GM21737 (cell line): ENCODE measurements around the gene IL1RAPL1.

Experiments
- ATAC-seq: cut with Tn5 transposase; IDR thresholded peaks from one replicate; pipeline ENCODE4 v1.9.1; 2021; ENCODE audit warnings: mild to moderate bottlenecking, moderate library complexity; ENCODE audit not compliant: unreplicated experiment

The IL1RAPL1 gene

DNA sequence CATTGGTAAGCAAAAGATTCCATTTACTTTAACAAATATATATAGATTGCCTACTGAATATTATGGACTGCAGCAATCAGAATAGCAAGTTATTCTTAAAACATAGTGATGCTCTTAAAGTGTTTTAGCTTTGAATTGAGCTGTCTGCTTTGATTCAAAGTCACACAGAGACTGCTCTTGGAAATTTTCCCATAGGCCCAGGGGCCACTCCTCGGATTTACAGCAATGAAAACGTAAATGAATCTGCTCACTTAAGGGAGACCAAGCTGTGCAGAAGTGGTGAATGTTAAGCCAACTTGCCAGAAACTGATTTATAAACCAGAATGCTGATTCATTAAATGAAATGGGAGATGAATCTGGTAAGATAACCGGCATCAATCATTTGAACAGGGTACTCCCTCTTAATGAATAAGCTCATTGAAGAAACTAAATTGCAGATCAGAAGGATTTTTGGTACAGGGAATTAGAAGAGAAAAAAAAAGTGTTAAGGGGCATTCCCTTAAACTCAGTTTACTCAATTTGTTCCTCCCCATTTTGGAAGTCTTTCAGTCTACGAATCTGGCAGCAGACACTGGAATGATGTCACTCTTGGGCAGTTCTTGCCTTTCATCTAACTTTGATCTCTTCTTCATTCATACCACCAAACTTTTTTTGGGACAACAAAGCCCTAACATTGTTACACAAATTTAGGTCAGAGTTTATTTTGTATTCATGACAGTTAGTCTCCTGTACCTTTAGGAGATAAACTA is 1264.8 kb downstream of the IL1RAPL1 start:
- ATAC-seq = no peak

DNA sequence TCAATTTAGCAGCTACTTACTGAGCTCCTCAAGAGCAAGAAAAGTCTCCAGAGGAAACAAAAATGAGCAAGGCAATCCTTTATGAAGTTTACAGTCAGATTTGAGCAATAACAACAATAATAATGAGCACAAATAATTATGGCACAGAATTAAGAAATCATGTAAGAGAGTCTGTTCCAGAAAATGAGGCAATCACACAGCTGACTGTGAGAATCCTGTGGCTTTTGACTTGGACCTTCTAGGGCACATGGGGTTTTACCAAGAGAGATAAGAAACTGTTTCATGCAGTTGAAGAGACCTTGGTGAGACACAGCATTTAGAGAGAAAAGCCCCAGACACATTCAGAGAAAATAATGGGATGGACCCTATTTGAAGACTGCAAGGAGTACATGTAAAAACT is 1265.5 kb downstream of the IL1RAPL1 start:
- no peak for ATAC-seq

- ATAC-seq = no peak
Observed at GRCh38 chrX:29858714-29859113, 1271.5 kb downstream of the IL1RAPL1 start.

GRCh38 chrX:29862126-29862677 is 1275.0 kb downstream of the IL1RAPL1 start:
- ATAC-seq = no peak

- ATAC-seq = no peak
Observed at GRCh38 chrX:29867971-29868370, 1280.7 kb downstream of the IL1RAPL1 start.

DNA sequence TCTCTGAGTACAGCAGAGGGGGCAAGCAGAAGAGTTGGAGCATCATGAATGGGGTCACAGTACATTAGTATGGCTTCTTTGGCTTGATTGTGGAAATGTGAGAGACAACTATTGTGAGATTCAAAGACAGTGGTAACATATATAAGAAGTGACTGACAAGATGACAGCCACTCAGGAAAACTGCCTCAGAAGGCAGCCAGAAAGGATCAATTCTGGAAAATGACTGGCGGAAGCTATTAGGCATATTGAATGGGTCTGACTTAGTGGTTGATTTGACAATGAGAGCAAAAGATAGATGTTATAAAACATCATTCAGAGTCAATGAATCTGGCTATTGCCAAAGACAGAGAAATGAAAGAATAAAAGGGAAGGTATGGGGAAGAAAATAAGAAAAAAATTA is 1282.6 kb downstream of the IL1RAPL1 start:
- no peak for ATAC-seq

DNA sequence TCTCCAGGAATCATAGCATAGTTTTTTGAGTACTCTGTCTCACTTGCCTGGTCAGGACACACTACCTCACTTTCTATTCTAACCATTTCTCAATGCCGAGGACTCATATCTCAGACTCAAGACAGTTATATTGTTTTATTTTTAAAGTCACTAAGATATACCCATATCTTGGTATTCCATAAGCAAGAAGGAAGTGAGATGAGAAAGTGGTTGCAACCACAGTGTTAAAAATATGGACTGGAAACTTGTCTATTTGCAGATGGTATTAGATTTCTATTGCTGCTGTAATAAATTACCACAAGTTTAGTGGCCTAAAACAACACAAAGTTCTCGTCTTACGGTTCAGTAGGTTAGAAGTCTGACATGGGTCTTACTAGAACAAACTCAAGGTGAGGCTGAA is 1283.4 kb downstream of the IL1RAPL1 start:
- ATAC-seq = no peak

DNA sequence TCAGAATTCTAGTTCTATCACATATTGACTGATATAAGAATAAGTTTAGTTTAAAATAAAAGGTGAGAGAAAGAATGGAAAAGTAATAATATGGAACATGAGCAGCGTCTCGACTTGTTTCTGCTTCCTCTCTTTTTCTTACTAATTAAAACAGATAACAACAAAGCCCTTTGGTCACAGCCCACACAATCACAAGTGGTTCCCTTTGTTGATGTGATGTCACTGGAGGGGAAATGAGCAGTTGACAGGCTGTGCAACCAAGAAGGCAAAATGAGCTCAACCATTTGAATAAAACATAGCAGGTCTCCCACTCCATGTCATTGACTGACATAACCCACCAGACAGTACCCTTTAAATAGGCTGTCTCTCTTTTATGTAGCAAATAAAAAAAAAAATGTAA is 1285.6 kb downstream of the IL1RAPL1 start:
- ATAC-seq = no peak

GRCh38 chrX:29876733-29877132 is 1289.5 kb downstream of the IL1RAPL1 start:
- ATAC-seq = no peak

- ATAC-seq = no peak
Observed at GRCh38 chrX:29880977-29881376, 1293.7 kb downstream of the IL1RAPL1 start.

GRCh38 chrX:29890004-29890403 is 1302.8 kb downstream of the IL1RAPL1 start:
- no peak for ATAC-seq

- no peak for ATAC-seq
Observed at GRCh38 chrX:29890646-29891200, 1303.5 kb downstream of the IL1RAPL1 start.

- no peak for ATAC-seq
Observed at GRCh38 chrX:29902004-29902403, 1314.8 kb downstream of the IL1RAPL1 start.

DNA sequence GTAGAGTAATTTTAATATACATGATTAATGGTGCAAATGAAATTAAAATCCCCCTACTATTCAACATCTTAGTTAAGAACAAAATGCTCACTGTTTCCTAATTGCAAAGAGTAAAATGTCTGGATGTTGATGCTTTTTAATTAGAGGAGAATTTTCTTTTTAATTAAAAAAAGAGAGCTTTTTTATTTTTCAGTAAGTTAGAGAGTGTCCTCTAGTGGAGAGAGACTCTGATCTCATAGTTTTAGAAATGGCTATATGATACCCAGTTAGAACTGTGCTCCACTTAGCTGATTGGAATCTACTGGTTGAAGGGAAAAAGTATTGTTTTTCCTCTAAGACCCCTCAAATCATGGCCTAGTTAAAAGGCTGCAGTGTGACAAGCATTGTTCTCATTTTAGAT is 1316.1 kb downstream of the IL1RAPL1 start:
- ATAC-seq = no peak

DNA sequence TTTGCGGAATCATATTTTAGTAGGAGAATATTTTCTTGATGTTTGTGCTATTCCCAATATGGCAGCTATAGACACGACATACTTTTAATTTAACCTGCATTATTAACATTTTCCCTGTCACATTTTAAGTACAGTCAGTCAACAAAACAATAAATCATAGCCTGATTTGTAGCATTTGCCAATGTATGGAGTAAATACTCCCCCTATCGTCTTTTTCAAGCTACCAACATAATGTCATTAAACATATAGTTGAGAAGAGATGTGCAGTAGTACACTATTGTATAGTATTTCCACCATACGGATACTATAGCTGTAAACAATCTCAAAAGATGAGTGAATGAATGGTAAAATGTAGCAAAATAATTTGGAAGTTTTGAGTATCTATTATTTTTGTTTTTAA is 1324.4 kb downstream of the IL1RAPL1 start:
- no peak for ATAC-seq

GRCh38 chrX:29913647-29914046 is 1326.4 kb downstream of the IL1RAPL1 start:
- ATAC-seq = no peak

DNA sequence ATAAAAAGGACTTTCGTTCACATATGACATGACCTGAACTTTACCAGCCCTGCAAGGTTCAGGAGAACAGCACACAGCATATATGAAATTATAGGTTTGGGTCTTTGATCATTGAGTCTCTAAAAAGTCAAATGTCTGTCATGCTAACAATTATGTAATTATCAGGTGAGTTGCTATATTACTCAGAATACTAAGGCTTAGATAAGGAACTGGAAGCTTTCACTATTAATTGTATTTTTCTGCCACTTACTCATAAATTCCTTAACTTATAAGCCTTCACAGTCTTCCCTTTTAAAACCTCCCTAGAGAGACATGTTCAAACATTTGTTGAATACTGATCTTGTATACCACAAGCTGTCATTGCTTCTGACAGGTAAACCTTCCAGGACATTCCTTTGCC is 1335.4 kb downstream of the IL1RAPL1 start:
- ATAC-seq = no peak

DNA sequence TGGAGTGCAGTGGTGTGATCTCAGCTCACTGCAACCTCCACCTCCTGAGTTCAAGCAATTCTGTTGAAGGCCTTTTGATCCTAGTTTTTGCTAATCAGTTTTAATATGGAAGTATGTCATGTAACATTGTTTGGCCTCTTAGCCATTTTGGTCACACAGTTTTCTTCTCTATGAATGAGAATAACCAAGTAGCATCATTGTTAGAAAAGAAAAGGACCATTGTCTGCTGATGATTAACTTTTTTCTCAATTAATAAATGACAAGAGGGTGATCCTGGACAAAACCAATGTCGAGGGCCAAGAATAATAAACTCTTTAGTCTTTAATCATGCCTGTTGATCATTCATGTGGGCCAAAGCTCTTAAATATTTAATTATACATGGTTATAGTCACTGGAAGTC is 1338.8 kb downstream of the IL1RAPL1 start:
- ATAC-seq = no peak

DNA sequence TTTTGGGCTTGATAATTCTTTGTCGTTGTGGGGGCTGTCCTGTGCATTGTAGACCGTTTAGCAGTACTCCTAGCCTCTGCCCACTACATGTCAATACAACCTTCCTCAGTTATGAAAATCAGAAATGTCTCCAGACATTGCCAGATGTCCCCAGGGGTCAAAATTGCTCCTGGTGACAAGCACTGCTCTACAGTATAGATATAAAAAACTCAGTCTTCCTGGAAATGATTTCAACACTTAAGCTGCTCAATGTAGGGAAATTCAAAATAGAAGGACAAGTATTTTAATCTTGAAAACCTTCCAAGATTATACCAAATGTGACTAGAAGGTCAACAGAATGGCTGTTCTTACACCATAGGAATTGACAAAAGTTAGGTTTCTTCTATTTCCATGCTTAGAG is 1339.4 kb downstream of the IL1RAPL1 start:
- ATAC-seq = no peak

DNA sequence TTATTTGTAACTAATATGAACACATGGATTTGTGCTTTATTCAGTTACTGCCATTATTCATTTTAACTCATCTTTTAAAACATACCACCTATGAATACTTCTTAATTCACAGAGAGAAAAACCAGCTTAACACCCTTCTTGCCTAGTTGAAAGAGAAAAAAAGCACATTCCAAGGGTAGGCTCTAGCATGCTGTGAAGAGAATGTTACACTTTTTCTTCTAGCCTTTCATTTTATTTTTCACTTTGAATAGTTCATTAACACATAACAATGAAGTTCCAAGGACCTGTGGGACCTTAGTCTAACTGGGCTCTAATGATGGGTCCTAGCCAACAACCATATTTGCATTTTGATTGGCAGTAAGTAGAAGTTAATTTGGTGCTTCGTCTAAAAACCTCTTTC is 1348.2 kb downstream of the IL1RAPL1 start:
- no peak for ATAC-seq

GRCh38 chrX:29940750-29941149 is 1353.5 kb downstream of the IL1RAPL1 start:
- ATAC-seq = no peak

GRCh38 chrX:29941287-29941686 is 1354.0 kb downstream of the IL1RAPL1 start:
- ATAC-seq = no peak

DNA sequence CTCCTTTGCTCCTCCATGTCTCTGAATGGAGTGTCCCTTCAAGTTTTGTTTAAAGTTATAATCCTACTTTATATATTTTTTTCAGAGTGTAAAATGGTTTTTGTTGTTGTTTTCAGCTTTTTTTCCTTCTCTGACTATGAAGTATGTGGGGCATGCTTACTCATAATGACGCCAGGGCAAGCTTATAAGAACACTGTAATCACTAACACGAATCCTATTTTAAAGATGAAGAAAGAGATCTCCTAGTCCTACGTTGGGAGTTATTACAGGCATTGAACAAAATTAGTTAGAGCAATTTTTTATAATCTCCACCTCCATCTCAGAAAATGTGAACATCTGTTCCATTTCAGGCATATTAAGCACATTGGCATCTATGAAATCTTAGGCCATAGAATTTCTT is 1360.0 kb downstream of the IL1RAPL1 start:
- ATAC-seq = no peak
